BE2C (cell line): ENCODE data around the gene ZNF836.
"Not testable (repeated sequence)": the region's sequence is repeated elsewhere in the genome, so short reads cannot be mapped to it uniquely, and the experiment has no call there.

Experiments used
- DNase-seq: peaks from one replicate; pipeline ENCODE4 v3.0.0-alpha.2; 2020
- H3K27me3 ChIP-seq: fragments of 250-450 bp; sonication (Bioruptor Pico); 2 replicates; pipeline ENCODE4 v1.5.1; 2020; ENCODE audit warnings: mild to moderate bottlenecking
- H3K36me3 ChIP-seq: fragments of 250-450 bp; sonication (Bioruptor Pico); 2 replicates; pipeline ENCODE4 v1.5.1; 2020; ENCODE audit warnings: mild to moderate bottlenecking
- H3K4me1 ChIP-seq: fragments of 250-450 bp; sonication (Bioruptor Pico); 2 replicates; pipeline ENCODE4 v1.5.1; 2020
- H3K4me3 ChIP-seq: 2 replicates; pipeline ENCODE4 v1.5.1; 2011; ENCODE audit warnings: low read depth, low read length
- H3K9me3 ChIP-seq: fragments of 250-450 bp; sonication (Bioruptor Pico); 2 replicates; pipeline ENCODE4 v1.5.1; 2020
- CTCF ChIP-seq: IDR thresholded peaks from 2 replicates; pipeline ENCODE4 v1.5.1; 2012; ENCODE audit warnings: mild to moderate bottlenecking, low read depth, low read length

The ZNF836 gene

GRCh38 chr19:52212572-52213255 is 41.3 kb upstream of the ZNF836 start:
- no peak for DNase-seq
- TF ChIP-seq CTCF, result no peak
- H3K4me1 ChIP-seq, result no peaks in the 10 kb centered on the region
- H3K36me3 ChIP-seq, result peaks cover 96% of the 10 kb centered on the region
- no peaks in the 10 kb centered on the region for H3K27me3 ChIP-seq
- H3K4me3 ChIP-seq, result no peak overlapping the region
- no peaks in the 10 kb centered on the region for H3K9me3 ChIP-seq

- H3K27me3 ChIP-seq, result no peaks in the 10 kb centered on the region
- no peaks in the 10 kb centered on the region for H3K4me1 ChIP-seq
- H3K9me3 ChIP-seq, result no peaks in the 10 kb centered on the region
- DNase-seq, result no peak
- no peak for TF ChIP-seq CTCF
- peaks cover 96% of the 10 kb centered on the region for H3K36me3 ChIP-seq
- no peak overlapping the region for H3K4me3 ChIP-seq
Measured at GRCh38 chr19:52211926-52212571, 40.6 kb upstream of the ZNF836 start.

- Histone ChIP-seq H3K4me3 (no peak overlapping the region), H3K36me3 (peaks cover 96% of the 10 kb centered on the region), H3K27me3 (no peaks in the 10 kb centered on the region), H3K4me1 (no peaks in the 10 kb centered on the region), H3K9me3 (no peaks in the 10 kb centered on the region)
- no peak for DNase-seq
- no peak for TF ChIP-seq CTCF
Measured at GRCh38 chr19:52211203-52211602, 39.8 kb upstream of the ZNF836 start.

GRCh38 chr19:52206481-52206880 is 35.1 kb upstream of the ZNF836 start:
- peaks cover 98% of the 10 kb centered on the region for H3K36me3 ChIP-seq
- no peaks in the 10 kb centered on the region for H3K27me3 ChIP-seq
- TF ChIP-seq CTCF, result no peak
- no peaks in the 10 kb centered on the region for H3K4me1 ChIP-seq
- H3K9me3 ChIP-seq, result no peaks in the 10 kb centered on the region
- H3K4me3 ChIP-seq, result no peak overlapping the region
- no peak for DNase-seq

- H3K9me3 ChIP-seq, result not testable (repeated sequence)
Measured at GRCh38 chr19:52200755-52201391, 29.5 kb upstream of the ZNF836 start.

GRCh38 chr19:52200044-52200443 is 28.6 kb upstream of the ZNF836 start:
- no peak for DNase-seq
- peaks cover 88% of the 10 kb centered on the region for H3K36me3 ChIP-seq
- no peak for TF ChIP-seq CTCF
- peaks cover 9% of the 10 kb centered on the region for H3K4me1 ChIP-seq
- H3K4me3 ChIP-seq, result no peak overlapping the region
- H3K27me3 ChIP-seq, result no peaks in the 10 kb centered on the region
- no peaks in the 10 kb centered on the region for H3K9me3 ChIP-seq

More at GRCh38 chr19:52200755-52201391, 29.5 kb upstream of the ZNF836 start:
- H3K4me3 ChIP-seq, DNase-seq, H3K27me3 ChIP-seq, H3K4me1 ChIP-seq: not testable (repeated sequence)
- H3K36me3 ChIP-seq, result peaks cover 88% of the 10 kb centered on the region
